GM23338 (cell line): ENCODE data around the gene MTHFD2L. TPM values are rescaled to one million over a fixed set of nuclear protein-coding genes. Genes with fewer than 3 reads are reported as not detected.

Experiments
- ATAC-seq: fragments of 200-7000 bp; cut with Tn5 transposase; 3 replicates; pipeline ENCODE4 v1.9.1; 2020
- DNase-seq: peaks from one replicate; pipeline ENCODE4 v3.0.0-alpha.2; 2015; ENCODE audit warnings: low spot score
- H2AFZ ChIP-seq: fragments of 200-600 bp; sonication (generic); 2 replicates; pipeline ENCODE4 v1.8.0; 2016; ENCODE audit warnings: antibody characterized with exemption, mild to moderate bottlenecking, moderate library complexity
- H3F3A ChIP-seq: fragments of 200-600 bp; sonication (generic); replicated peaks from 2 replicates; pipeline ENCODE4 v1.8.0; 2017; ENCODE audit warnings: antibody characterized with exemption, mixed run types, low read depth
- H3K27ac ChIP-seq: fragments of 200-600 bp; sonication (generic); 2 replicates; pipeline ENCODE4 v1.6.1; 2016; ENCODE audit warnings: low read depth
- H3K27me3 ChIP-seq: fragments of 200-600 bp; sonication (generic); 2 replicates; pipeline ENCODE4 v1.8.0; 2016; ENCODE audit warnings: mild to moderate bottlenecking, mixed run types, moderate library complexity; ENCODE audit not compliant: insufficient read depth
- H3K36me3 ChIP-seq: fragments of 200-600 bp; sonication (generic); 2 replicates; pipeline ENCODE4 v1.8.0; 2016; ENCODE audit warnings: mild to moderate bottlenecking; ENCODE audit not compliant: insufficient read depth
- H3K4me1 ChIP-seq: fragments of 200-600 bp; sonication (generic); 2 replicates; pipeline ENCODE4 v1.8.0; 2016; ENCODE audit warnings: mild to moderate bottlenecking, moderate library complexity; ENCODE audit not compliant: insufficient read depth
- H3K4me2 ChIP-seq: fragments of 200-600 bp; sonication (generic); 2 replicates; pipeline ENCODE4 v1.7.1; 2017; ENCODE audit warnings: mixed run types
- H3K4me3 ChIP-seq: fragments of 200-600 bp; sonication (generic); 2 replicates; pipeline ENCODE4 v1.6.1; 2016; ENCODE audit warnings: mixed run types
- H3K79me2 ChIP-seq: fragments of 200-600 bp; sonication (generic); replicated peaks from 2 replicates; pipeline ENCODE4 v1.8.0; 2017; ENCODE audit warnings: mild to moderate bottlenecking; ENCODE audit not compliant: insufficient read depth
- H3K9me2 ChIP-seq: fragments of 200-600 bp; sonication (generic); 2 replicates; pipeline ENCODE4 v1.8.0; 2017; ENCODE audit not compliant: insufficient read depth
- H4K20me1 ChIP-seq: fragments of 200-600 bp; sonication (generic); replicated peaks from 2 replicates; pipeline ENCODE4 v1.8.0; 2017; ENCODE audit warnings: mild to moderate bottlenecking; ENCODE audit not compliant: insufficient read depth
- H3K27ac Mint-ChIP-seq: 2 replicates; pipeline ENCODE4 v1.8.0; 2020; ENCODE audit warnings: inconsistent platforms, mild to moderate bottlenecking, moderate library complexity, mixed read lengths
- H3K27me3 Mint-ChIP-seq: 3 replicates; pipeline ENCODE4 v1.8.0; 2022; ENCODE audit warnings: low read depth, mild to moderate bottlenecking, moderate library complexity, mixed read lengths, inconsistent platforms; ENCODE audit not compliant: insufficient read depth, poor library complexity
- H3K36me3 Mint-ChIP-seq: 3 replicates; pipeline ENCODE4 v1.8.0; 2021; ENCODE audit warnings: low read depth, mild to moderate bottlenecking, inconsistent platforms, moderate library complexity, mixed read lengths
- H3K4me1 Mint-ChIP-seq: 3 replicates; pipeline ENCODE4 v1.8.0; 2020; ENCODE audit warnings: mild to moderate bottlenecking, inconsistent platforms, mixed read lengths
- H3K4me3 Mint-ChIP-seq: 3 replicates; pipeline ENCODE4 v1.8.0; 2021; ENCODE audit warnings: moderate library complexity, mild to moderate bottlenecking, inconsistent platforms, mixed read lengths
- H3K9me3 Mint-ChIP-seq: 3 replicates; pipeline ENCODE4 v1.8.0; 2020; ENCODE audit warnings: moderate library complexity, mild to moderate bottlenecking, inconsistent platforms, mixed read lengths
- CREB1 ChIP-seq: fragments of 250-450 bp; sonication (Bioruptor Pico); IDR thresholded peaks from 2 replicates; pipeline ENCODE4 v1.5.0; 2020; ENCODE audit warnings: low read depth, mild to moderate bottlenecking, moderate library complexity
- EZH2 ChIP-seq: fragments of 200-600 bp; sonication (generic); IDR thresholded peaks from one replicate; pipeline ENCODE4 v1.8.0; 2017; ENCODE audit warnings: antibody characterized with exemption, mild to moderate bottlenecking, low read depth; ENCODE audit not compliant: unreplicated experiment
- EZH2phosphoT487 ChIP-seq: fragments of 200-600 bp; sonication (generic); IDR thresholded peaks from one replicate; pipeline ENCODE4 v1.8.1; 2018; ENCODE audit warnings: antibody characterized with exemption; ENCODE audit not compliant: unreplicated experiment
- JUNB ChIP-seq: IDR thresholded peaks from one replicate; pipeline ENCODE4 v1.6.1; 2016; ENCODE audit warnings: antibody characterized with exemption; ENCODE audit not compliant: unreplicated experiment
- STAT1 ChIP-seq: IDR thresholded peaks from one replicate; pipeline ENCODE4 v1.6.1; 2016; ENCODE audit warnings: antibody characterized with exemption; ENCODE audit not compliant: unreplicated experiment
- ZNF331 ChIP-seq: fragments of 250-450 bp; sonication (Bioruptor Pico); IDR thresholded peaks from 2 replicates; pipeline ENCODE4 v1.5.0; 2020; ENCODE audit warnings: low read depth, mild to moderate bottlenecking, moderate library complexity
- polyA plus RNA-seq: library from polyadenylated mRNA; unstranded; fragments of >200 nt; fragmentation: Nextera tagmentation; extraction: Ambion mirVana; gene quantifications from 2 replicates; pipeline ENCODE4 v1.2.1, GENCODE V29; 2016
- total RNA-seq: library from RNA; depleted of rRNA; stranded (reverse); fragments of >200 nt; shearing (Covaris generic); gene quantifications from 2 replicates; pipeline ENCODE4 v1.2.3, GENCODE V29; 2014
- TF ChIP-seq, protein P1 (sequence below): IDR thresholded peaks from one replicate; pipeline ENCODE4 v1.6.1; 2018; ENCODE audit warnings: antibody characterized with exemption; ENCODE audit not compliant: unreplicated experiment
- TF ChIP-seq, protein P2 (sequence below), 2 experiments: fragments of 200-600 bp in 1 of 2; sonication (generic) in 1 of 2; conservative IDR thresholded peaks; 2 replicates each; pipeline versions ENCODE4 v1.5.1 to v1.6.1; 2016 to 2017; ENCODE audit warnings: antibody characterized with exemption in 2 of 2, low read depth in 2 of 2, mild to moderate bottlenecking in 2 of 2, moderate library complexity in 1 of 2
- TF ChIP-seq, protein P3 (sequence below): fragments of 250-450 bp; sonication (Bioruptor Pico); IDR thresholded peaks from 2 replicates; pipeline ENCODE4 v1.5.0; 2020; ENCODE audit warnings: mild to moderate bottlenecking, moderate library complexity

Gene MTHFD2L
- total and polyA plus RNA-seq, 2 experiments from 2014 or later = 24.4 to 35.7 TPM

DNA sequence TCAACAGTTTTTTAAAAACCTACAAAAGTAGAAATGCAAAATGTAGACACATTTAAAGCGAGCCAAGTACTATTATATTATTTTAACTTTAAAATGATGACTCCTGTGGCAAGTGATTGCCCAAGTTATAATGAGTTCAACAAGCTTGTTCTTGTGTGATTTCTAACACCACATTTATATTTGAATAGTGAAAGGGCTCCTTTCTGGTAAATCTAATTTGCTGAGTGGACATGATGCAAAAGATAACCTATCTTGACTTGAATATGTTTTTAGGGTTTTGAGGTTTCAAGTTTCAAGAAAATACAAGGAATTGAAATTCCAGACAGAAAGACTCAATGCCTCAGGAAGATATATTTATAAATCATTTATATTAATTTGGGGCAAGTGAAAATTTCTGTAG lies 149.3 kb downstream of the MTHFD2L start:
- Histone ChIP-seq H3K27me3 (no peaks in the 10 kb centered on the region), H3K4me2 (no peak overlapping the region), H3K27ac (no peak overlapping the region), H3K36me3 (no peaks in the 10 kb centered on the region), H4K20me1 (no peaks in the 10 kb centered on the region), H2AFZ (no peak overlapping the region), H3F3A (no peaks in the 10 kb centered on the region), H3K4me1 (no peaks in the 10 kb centered on the region), H3K79me2 (no peaks in the 10 kb centered on the region), H3K9me2 (no peaks in the 10 kb centered on the region), H3K4me3 (no peak overlapping the region)
- H3K4me3 Mint-ChIP-seq = no peak overlapping the region
- H3K27me3 Mint-ChIP-seq = no peaks in the 10 kb centered on the region
- no peaks in the 10 kb centered on the region for H3K4me1 Mint-ChIP-seq
- DNase-seq (no peak), ATAC-seq (no peak)
- TF ChIP-seq EZH2 (no peak), STAT1 (no peak), ZNF331 (CRISPR knock-in tag) (no peak), EZH2phosphoT487 (no peak), CREB1 (CRISPR knock-in tag) (no peak), JUNB (no peak)
- TF ChIP-seq, protein P1, sequence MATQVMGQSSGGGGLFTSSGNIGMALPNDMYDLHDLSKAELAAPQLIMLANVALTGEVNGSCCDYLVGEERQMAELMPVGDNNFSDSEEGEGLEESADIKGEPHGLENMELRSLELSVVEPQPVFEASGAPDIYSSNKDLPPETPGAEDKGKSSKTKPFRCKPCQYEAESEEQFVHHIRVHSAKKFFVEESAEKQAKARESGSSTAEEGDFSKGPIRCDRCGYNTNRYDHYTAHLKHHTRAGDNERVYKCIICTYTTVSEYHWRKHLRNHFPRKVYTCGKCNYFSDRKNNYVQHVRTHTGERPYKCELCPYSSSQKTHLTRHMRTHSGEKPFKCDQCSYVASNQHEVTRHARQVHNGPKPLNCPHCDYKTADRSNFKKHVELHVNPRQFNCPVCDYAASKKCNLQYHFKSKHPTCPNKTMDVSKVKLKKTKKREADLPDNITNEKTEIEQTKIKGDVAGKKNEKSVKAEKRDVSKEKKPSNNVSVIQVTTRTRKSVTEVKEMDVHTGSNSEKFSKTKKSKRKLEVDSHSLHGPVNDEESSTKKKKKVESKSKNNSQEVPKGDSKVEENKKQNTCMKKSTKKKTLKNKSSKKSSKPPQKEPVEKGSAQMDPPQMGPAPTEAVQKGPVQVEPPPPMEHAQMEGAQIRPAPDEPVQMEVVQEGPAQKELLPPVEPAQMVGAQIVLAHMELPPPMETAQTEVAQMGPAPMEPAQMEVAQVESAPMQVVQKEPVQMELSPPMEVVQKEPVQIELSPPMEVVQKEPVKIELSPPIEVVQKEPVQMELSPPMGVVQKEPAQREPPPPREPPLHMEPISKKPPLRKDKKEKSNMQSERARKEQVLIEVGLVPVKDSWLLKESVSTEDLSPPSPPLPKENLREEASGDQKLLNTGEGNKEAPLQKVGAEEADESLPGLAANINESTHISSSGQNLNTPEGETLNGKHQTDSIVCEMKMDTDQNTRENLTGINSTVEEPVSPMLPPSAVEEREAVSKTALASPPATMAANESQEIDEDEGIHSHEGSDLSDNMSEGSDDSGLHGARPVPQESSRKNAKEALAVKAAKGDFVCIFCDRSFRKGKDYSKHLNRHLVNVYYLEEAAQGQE = no peak
- TF ChIP-seq, protein P2, sequence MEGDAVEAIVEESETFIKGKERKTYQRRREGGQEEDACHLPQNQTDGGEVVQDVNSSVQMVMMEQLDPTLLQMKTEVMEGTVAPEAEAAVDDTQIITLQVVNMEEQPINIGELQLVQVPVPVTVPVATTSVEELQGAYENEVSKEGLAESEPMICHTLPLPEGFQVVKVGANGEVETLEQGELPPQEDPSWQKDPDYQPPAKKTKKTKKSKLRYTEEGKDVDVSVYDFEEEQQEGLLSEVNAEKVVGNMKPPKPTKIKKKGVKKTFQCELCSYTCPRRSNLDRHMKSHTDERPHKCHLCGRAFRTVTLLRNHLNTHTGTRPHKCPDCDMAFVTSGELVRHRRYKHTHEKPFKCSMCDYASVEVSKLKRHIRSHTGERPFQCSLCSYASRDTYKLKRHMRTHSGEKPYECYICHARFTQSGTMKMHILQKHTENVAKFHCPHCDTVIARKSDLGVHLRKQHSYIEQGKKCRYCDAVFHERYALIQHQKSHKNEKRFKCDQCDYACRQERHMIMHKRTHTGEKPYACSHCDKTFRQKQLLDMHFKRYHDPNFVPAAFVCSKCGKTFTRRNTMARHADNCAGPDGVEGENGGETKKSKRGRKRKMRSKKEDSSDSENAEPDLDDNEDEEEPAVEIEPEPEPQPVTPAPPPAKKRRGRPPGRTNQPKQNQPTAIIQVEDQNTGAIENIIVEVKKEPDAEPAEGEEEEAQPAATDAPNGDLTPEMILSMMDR (conservative IDR thresholded peaks at IDR 0.05; ENCODE audit: low read depth in 2 of 2) = no peak
- TF ChIP-seq, protein P3, sequence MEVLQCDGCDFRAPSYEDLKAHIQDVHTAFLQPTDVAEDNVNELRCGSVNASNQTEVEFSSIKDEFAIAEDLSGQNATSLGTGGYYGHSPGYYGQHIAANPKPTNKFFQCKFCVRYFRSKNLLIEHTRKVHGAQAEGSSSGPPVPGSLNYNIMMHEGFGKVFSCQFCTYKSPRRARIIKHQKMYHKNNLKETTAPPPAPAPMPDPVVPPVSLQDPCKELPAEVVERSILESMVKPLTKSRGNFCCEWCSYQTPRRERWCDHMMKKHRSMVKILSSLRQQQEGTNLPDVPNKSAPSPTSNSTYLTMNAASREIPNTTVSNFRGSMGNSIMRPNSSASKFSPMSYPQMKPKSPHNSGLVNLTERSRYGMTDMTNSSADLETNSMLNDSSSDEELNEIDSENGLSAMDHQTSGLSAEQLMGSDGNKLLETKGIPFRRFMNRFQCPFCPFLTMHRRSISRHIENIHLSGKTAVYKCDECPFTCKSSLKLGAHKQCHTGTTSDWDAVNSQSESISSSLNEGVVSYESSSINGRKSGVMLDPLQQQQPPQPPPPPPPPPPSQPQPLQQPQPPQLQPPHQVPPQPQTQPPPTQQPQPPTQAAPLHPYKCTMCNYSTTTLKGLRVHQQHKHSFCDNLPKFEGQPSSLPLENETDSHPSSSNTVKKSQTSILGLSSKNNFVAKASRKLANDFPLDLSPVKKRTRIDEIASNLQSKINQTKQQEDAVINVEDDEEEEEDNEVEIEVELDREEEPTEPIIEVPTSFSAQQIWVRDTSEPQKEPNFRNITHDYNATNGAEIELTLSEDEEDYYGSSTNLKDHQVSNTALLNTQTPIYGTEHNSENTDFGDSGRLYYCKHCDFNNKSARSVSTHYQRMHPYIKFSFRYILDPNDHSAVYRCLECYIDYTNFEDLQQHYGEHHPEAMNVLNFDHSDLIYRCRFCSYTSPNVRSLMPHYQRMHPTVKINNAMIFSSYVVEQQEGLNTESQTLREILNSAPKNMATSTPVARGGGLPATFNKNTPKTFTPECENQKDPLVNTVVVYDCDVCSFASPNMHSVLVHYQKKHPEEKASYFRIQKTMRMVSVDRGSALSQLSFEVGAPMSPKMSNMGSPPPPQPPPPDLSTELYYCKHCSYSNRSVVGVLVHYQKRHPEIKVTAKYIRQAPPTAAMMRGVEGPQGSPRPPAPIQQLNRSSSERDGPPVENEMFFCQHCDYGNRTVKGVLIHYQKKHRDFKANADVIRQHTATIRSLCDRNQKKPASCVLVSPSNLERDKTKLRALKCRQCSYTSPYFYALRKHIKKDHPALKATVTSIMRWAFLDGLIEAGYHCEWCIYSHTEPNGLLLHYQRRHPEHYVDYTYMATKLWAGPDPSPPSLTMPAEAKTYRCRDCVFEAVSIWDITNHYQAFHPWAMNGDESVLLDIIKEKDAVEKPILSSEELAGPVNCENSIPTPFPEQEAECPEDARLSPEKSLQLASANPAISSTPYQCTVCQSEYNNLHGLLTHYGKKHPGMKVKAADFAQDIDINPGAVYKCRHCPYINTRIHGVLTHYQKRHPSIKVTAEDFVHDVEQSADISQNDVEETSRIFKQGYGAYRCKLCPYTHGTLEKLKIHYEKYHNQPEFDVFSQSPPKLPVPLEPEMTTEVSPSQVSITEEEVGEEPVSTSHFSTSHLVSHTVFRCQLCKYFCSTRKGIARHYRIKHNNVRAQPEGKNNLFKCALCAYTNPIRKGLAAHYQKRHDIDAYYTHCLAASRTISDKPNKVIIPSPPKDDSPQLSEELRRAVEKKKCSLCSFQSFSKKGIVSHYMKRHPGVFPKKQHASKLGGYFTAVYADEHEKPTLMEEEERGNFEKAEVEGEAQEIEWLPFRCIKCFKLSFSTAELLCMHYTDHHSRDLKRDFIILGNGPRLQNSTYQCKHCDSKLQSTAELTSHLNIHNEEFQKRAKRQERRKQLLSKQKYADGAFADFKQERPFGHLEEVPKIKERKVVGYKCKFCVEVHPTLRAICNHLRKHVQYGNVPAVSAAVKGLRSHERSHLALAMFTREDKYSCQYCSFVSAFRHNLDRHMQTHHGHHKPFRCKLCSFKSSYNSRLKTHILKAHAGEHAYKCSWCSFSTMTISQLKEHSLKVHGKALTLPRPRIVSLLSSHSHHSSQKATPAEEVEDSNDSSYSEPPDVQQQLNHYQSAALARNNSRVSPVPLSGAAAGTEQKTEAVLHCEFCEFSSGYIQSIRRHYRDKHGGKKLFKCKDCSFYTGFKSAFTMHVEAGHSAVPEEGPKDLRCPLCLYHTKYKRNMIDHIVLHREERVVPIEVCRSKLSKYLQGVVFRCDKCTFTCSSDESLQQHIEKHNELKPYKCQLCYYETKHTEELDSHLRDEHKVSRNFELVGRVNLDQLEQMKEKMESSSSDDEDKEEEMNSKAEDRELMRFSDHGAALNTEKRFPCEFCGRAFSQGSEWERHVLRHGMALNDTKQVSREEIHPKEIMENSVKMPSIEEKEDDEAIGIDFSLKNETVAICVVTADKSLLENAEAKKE (CRISPR knock-in tag) = no peak
- no peaks in the 10 kb centered on the region for H3K9me3 Mint-ChIP-seq
- H3K27ac Mint-ChIP-seq = no peak overlapping the region
- H3K36me3 Mint-ChIP-seq = no peaks in the 10 kb centered on the region
